Fibroblast of the aortic adventitia (primary cell): ENCODE data around the gene KSR1. TPM values are rescaled to one million over a fixed set of nuclear protein-coding genes. Genes with fewer than 3 reads are reported as not detected.
"Not testable (repeated sequence)": the region's sequence is repeated elsewhere in the genome, so short reads cannot be mapped to it uniquely, and the experiment has no call there.

ENCODE experiments used
- DNase-seq: peaks from one replicate; pipeline ENCODE4 v3.0.0-alpha.2; 2010; ENCODE audit warnings: low read depth
- H3K4me3 ChIP-seq: 2 replicates; pipeline ENCODE4 v1.5.1; 2011; ENCODE audit warnings: low read depth, mild to moderate bottlenecking, control low read depth, low read length, moderate library complexity
- total RNA-seq: library from RNA; depleted of rRNA; stranded (reverse); fragments of >200 nt; gene quantifications from 2 replicates; pipeline ENCODE4 v1.2.3, GENCODE V29; 2012; ENCODE audit warnings: low replicate concordance
- TF ChIP-seq, protein P1 (sequence below): IDR thresholded peaks from 2 replicates; pipeline ENCODE4 v1.5.1; 2011; ENCODE audit warnings: mild to moderate bottlenecking, low read length, control low read depth, inconsistent platforms; ENCODE audit not compliant: insufficient read depth

Gene KSR1
- total RNA-seq, 1 donor, result 19.4 TPM

GRCh38 chr17:27640790-27641189, 184.5 kb downstream of the KSR1 start:
- H3K4me3 ChIP-seq, result no peak overlapping the region
- TF ChIP-seq, protein P1, sequence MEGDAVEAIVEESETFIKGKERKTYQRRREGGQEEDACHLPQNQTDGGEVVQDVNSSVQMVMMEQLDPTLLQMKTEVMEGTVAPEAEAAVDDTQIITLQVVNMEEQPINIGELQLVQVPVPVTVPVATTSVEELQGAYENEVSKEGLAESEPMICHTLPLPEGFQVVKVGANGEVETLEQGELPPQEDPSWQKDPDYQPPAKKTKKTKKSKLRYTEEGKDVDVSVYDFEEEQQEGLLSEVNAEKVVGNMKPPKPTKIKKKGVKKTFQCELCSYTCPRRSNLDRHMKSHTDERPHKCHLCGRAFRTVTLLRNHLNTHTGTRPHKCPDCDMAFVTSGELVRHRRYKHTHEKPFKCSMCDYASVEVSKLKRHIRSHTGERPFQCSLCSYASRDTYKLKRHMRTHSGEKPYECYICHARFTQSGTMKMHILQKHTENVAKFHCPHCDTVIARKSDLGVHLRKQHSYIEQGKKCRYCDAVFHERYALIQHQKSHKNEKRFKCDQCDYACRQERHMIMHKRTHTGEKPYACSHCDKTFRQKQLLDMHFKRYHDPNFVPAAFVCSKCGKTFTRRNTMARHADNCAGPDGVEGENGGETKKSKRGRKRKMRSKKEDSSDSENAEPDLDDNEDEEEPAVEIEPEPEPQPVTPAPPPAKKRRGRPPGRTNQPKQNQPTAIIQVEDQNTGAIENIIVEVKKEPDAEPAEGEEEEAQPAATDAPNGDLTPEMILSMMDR, result no peak
- DNase-seq, result no peak

DNA sequence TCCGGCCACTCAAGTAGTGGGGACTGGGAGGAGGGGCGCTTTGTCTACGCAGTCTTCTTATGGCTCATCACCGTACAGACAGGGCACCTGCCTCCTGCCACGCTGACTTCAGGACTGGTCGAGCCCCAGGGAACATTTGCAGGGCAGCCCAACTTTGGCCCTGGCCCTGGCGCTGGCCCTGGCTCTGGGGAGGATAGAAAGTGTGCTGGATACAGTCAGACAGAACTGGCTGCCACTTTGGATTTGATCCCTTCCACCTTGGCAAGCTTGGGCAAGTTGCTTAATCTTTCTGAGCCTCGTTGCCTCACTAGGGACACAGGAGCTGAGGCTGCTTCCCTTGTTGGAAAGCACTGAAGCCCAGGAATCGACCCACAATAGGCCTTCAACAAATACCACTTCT, 188.3 kb downstream of the KSR1 start:
- no peak overlapping the region for H3K4me3 ChIP-seq
- DNase-seq, result peak; percentile 61
- TF ChIP-seq, protein P1, result no peak

DNA sequence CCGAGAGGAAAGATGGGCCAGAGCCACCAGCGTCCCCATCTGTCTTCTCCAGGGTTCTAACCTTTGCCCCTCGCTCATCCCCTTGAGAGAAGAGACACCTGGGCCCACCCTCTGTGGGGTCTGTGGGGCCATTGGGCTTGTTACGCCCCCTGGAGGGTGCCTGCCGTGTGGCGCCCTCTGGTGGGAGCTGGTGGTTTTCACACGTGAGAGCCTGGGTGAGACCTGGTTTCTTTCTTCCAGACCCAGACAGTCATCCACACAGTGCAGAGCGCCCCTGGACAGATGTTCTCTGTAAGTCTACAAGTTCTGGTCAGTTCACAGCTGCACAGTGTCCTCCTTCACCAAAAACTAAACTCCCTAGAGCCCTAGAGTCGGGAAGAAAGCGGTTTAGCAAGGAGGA, 189.4 kb downstream of the KSR1 start:
- not testable (repeated sequence) for H3K4me3 ChIP-seq, DNase-seq

- TF ChIP-seq, protein P1, result no peak
- H3K4me3 ChIP-seq, result no peak overlapping the region
- DNase-seq, result no peak
Observed at GRCh38 chr17:27646232-27646631, 190.0 kb downstream of the KSR1 start.

DNA sequence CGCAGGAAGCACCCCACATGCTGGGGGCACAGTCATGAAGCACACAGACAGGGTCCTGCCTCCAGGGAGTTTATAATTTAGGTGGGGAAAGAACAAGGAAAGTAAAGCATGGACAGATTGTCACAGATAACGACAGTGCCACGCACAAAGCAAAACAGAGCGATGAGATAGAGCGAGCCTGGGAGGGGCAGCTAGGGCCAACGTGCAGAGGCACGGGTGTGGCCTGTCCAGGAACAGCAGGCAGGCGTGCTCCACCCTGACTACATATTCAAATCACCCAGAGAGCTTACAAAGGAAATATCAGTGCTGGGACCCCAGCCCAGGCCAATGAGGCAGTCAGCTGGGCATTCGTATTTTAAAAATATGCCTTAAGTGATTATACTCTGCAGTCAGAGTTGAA, 191.5 kb downstream of the KSR1 start:
- TF ChIP-seq, protein P1, result no peak
- no peak for DNase-seq
- no peak overlapping the region for H3K4me3 ChIP-seq

GRCh38 chr17:27649111-27649571, 192.9 kb downstream of the KSR1 start:
- H3K4me3 ChIP-seq, DNase-seq: not testable (repeated sequence)

DNA sequence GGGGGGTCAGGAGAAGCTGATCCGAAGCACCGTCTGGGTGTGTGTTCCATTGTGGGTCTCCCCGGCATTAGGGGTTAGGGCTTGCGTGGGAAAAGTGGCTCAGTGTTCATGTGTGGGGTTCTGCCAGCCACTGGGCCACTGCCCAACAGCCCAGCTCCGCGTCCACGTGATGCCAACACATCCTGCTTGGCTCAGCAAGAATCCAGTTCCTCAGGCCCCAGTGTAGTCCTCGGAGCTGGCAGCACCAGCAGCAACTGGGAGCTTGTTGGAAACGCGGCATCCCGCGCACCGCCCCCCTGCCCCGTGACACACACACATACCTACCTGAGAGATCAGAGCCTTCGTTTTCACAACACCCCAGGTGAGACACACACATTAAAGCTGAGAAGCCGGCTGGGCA, 193.7 kb downstream of the KSR1 start:
- no peak for DNase-seq
- TF ChIP-seq, protein P1, result no peak
- H3K4me3 ChIP-seq, result no peak overlapping the region

- no peak for DNase-seq
- TF ChIP-seq, protein P1, result no peak
Observed at GRCh38 chr17:27650836-27651235, 194.6 kb downstream of the KSR1 start.

More at GRCh38 chr17:27650836-27651235, 194.6 kb downstream of the KSR1 start:
- H3K4me3 ChIP-seq, result no peak overlapping the region
